Fibroblast of villous mesenchyme (primary cell): ENCODE results near the gene YBX3. TPM values are rescaled to one million over a fixed set of nuclear protein-coding genes. Genes with fewer than 3 reads are reported as not detected.

Source experiments
- DNase-seq: peaks from one replicate; pipeline ENCODE4 v3.0.0-alpha.2; 2010; ENCODE audit warnings: low read depth
- H3K4me3 ChIP-seq: 2 replicates; pipeline ENCODE4 v1.5.1; 2011; ENCODE audit warnings: low read depth, mild to moderate bottlenecking, low read length
- CTCF ChIP-seq: IDR thresholded peaks from 2 replicates; pipeline ENCODE4 v1.5.1; 2012; ENCODE audit warnings: low read depth, mild to moderate bottlenecking, low read length; ENCODE audit not compliant: insufficient read depth
- total RNA-seq: library from RNA; depleted of rRNA; stranded (reverse); fragments of >200 nt; gene quantifications from 2 replicates; pipeline ENCODE4 v1.2.3, GENCODE V29; 2012

The YBX3 gene
- total RNA-seq = 88.9 and 104 TPM in 2 replicates

GRCh38 chr12:10722905-10723746 lies at the start of gene YBX3:
Gene YBX3 (minus strand): TSS chr12:10723323. CDS start chr12:10723111, 212 bp downstream.
- peak; percentile 89 for DNase-seq
- no peak for TF ChIP-seq CTCF
- H3K4me3 ChIP-seq = peak within 1 kb of the TSS; percentile 98

- DNase-seq = peak; percentile 58
- peak; percentile 58 for TF ChIP-seq CTCF
- no peak overlapping the region for H3K4me3 ChIP-seq
These were observed 48.1 kb upstream of the YBX3 start for GRCh38 chr12:10771132-10771733.

- no peak overlapping the region for H3K4me3 ChIP-seq
- no peak for DNase-seq
- no peak for TF ChIP-seq CTCF
These were observed 36.5 kb upstream of the YBX3 start for GRCh38 chr12:10759657-10760056.

- no peak overlapping the region for H3K4me3 ChIP-seq
- TF ChIP-seq CTCF = no peak
- DNase-seq = no peak
These were observed 33.1 kb upstream of the YBX3 start for GRCh38 chr12:10756194-10756593.

- TF ChIP-seq CTCF = no peak
- H3K4me3 ChIP-seq = no peak overlapping the region
- peak; percentile 77 for DNase-seq
These were observed 29.9 kb upstream of the YBX3 start for GRCh38 chr12:10753059-10753458.

GRCh38 chr12:10750385-10750727 lies 27.2 kb upstream of the YBX3 start:
- TF ChIP-seq CTCF = no peak
- no peak for DNase-seq
- no peak overlapping the region for H3K4me3 ChIP-seq
